ENCODE data around the gene PPIF.

DNA sequence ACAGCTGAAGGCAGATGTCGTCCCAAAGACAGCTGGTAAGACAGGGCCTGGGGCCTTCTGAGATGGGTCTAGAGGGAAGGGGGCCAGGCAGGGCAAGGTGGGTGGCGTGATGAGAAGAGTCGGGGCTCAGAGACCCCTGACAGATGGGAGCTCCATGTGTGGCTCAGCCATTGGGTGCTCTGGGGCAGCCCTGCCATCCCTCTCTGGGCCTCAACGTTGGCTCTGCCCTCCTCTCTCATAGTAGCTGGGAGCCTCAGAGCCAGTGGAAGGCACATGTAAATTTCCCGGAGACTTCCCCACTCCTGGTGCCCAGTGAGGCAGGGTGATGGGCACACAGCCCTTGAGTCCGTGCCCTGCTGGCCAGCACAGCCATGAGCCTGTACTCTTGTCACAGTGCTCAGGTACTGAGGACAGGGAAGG lies 1.8 kb downstream of the PPIF start:
- TF ChIP-seq CTCF (conservative IDR thresholded peaks at IDR 0.05; ENCODE audit: low read depth, low read length) (no peak), EZH2 (IDR thresholded peaks at IDR 0.05; ENCODE audit: borderline replicate concordance, low read depth, low read length, poor library complexity, severe bottlenecking) (no peak)

Measured in A673 (cell line).